Thyroid gland (tissue), 4 donors: Measurements from ENCODE around the gene HSPA4.

Experiments used
- CTCF ChIP-seq, 6 experiments: fragments of 200-600 bp in 3 of 6; fragments of 450-650 bp in 3 of 6; sonication (generic) in 3 of 6; IDR thresholded peaks; one replicate each; pipeline ENCODE4 v1.5.1; 2016 to 2019; ENCODE audit warnings: antibody characterized with exemption in 6 of 6, mild to moderate bottlenecking in 2 of 6, inconsistent platforms in 1 of 6, moderate library complexity in 1 of 6
- POLR2A ChIP-seq, 2 donors: fragments of 450-650 bp; IDR thresholded peaks; one replicate each; pipeline ENCODE4 v1.6.1; 2017; ENCODE audit warnings: antibody characterized with exemption in 2 of 2, mild to moderate bottlenecking in 2 of 2, moderate library complexity in 1 of 2

GRCh38 chr5:133048993-133049725 lies 2.7 kb upstream of the HSPA4 start:
- TF ChIP-seq POLR2A (IDR thresholded peaks at IDR 0.05) (no peak), CTCF (IDR thresholded peaks at IDR 0.05) (no peak)
